ENCODE results near the gene MEN1.

Gene MEN1

GRCh38 chr11:64759722-64760719 is 50.3 kb downstream of the MEN1 start, which contains the start of gene PYGM:
Gene PYGM (minus strand): TSS chr11:64759974. CDS start chr11:64759898, 76 bp downstream.
- no peak for DNase-seq

GRCh38 chr11:64759131-64759721 is 51.1 kb downstream of the MEN1 start:
- DNase-seq = no peak

DNA sequence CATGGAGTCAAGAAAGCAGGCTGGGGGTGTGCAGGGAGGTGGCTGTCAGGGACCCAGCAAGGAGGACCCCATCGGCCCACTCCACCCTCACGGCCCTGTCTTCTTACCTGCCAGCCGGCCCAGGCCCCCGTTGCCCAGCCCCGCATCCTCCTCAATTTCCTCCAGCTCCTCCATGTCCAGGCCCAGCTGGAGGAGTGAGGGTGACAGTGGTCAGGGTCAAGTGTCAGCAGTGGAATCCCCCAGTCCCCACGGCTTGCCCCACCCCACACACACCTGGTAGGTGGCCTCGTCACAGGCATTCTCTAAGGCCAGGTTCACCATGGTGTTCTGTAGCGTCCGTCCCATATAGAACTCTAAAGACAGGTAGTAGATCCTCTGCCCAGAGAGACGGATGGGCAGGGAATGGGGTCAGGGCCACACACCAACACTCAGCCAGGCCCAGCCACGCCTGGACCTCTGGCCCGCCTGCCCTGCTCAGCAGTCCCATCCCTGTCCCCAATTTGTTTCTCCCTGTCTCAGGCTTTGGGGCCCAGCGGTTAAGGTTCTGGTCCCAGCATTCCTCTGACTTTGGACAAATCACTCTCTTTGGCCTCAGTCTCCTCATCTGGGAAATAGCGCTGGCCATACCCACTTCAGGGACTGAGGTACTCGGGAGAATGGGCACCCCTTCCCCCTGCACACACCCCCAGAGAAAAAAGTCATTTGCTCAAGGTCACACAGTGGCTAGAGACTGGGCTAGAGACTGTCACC is 51.8 kb downstream of the MEN1 start:
- no peak for DNase-seq

GRCh38 chr11:64757549-64758329 is 52.6 kb downstream of the MEN1 start:
- no peak for DNase-seq

GRCh38 chr11:64755681-64756361 is 54.5 kb downstream of the MEN1 start:
- no peak for DNase-seq

DNA sequence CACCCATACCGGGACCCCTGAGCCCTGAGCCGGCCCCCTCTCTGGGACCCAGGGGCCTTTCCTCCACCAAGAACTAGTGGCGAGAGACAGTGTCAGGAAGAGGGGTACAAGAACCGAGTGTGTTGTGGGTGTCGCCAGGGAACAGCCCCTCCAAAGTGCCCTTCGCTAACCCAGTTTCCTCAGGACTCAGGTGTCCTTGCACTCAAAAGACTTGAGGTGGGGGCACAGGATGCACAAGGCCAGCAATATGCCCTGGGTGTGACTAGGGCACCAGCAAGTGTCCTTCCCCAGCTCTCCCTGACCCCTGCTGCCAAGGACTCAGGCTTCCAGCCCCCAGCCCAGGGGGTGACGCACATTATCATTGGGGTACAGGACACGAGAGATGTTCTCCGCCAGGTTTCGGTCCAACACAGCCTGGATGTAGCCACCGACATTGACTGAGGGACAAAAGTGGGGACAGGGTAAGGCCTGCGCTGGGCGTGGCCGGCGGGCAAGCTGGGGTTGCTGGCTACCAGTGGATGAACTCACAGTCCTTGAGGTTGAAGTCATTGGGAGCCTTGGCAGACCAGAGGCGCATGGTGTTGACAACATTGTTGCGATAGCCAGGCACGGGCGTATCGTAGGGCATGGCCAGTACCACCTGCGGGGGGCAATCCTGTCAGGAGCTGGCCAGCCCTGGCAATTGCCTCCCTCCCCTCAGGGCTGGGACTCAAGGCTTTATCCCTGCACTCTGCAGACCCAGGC is 55.3 kb downstream of the MEN1 start:
- DNase-seq = no peak

DNA sequence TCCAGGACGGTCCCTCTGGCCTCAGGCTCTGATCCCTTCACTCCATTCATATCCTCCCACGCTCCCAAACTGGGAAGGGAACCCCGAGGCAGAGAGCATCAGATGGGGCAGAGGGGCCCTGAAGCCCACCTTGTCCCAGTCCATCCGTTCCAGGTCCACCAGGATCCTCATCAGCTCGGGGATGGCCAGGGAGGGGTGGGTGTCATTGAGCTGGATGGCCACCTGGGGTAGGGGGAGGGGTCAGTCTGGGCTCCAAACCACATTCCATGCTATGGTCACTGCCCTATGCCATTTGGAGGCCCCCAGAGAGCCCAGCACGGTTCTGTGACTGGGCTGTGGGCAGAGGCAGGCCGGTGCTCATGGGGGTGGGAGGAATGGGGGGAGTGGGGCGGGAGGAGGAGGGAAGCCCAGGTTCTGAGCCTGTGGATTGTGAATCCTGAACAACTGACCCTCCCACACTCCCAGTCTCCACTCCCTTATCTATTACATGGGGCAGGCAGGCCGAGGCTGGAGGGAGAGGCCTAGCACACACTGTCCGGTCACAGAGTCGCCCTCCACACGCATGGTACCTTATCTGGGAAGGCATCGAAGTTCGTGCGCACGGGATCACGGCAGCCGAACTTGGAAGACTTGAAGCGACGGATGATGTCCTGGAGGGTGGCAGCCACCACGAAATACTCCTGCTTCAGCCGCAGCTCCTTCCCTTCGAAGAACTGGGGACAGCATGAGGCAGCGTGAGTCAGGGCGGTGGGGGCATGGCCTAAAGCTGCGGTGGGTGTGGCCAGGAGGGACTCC is 56.0 kb downstream of the MEN1 start:
- DNase-seq = no peak

All from NCI-H146 (cell line).